Neural cell (in vitro differentiated cells): ENCODE measurements around the gene TEX54. TPM values are rescaled to one million over a fixed set of nuclear protein-coding genes. Genes with fewer than 3 reads are reported as not detected.
"Not testable (repeated sequence)": the region's sequence is repeated elsewhere in the genome, so short reads cannot be mapped to it uniquely, and the experiment has no call there.

Experiments
- H2AFZ ChIP-seq: fragments of 200-600, 300-800 bp; sonication (generic), shearing (Covaris generic); 2 replicates; pipeline ENCODE4 v1.6.0; 2014; ENCODE audit warnings: low read depth, mild to moderate bottlenecking, antibody characterized with exemption, low read length, moderate library complexity
- H3F3A ChIP-seq: fragments of 200-600 bp; shearing (Covaris generic); 2 replicates; pipeline ENCODE4 v1.6.1; 2016; ENCODE audit warnings: mild to moderate bottlenecking, moderate library complexity, mixed read lengths, antibody characterized with exemption, low read length; ENCODE audit not compliant: insufficient read depth, poor library complexity, severe bottlenecking
- H3K27ac ChIP-seq: fragments of 200-600, 300-800 bp; sonication (generic), shearing (Covaris generic); 2 replicates; pipeline ENCODE4 v1.5.1; 2014; ENCODE audit warnings: mild to moderate bottlenecking, low read length, moderate library complexity
- H3K27me3 ChIP-seq: fragments of 300-800, 200-600 bp; sonication (generic), shearing (Covaris generic); 2 replicates; pipeline ENCODE4 v1.6.0; 2014; ENCODE audit warnings: mild to moderate bottlenecking, low read depth, low read length, moderate library complexity; ENCODE audit not compliant: insufficient read depth
- H3K36me3 ChIP-seq: fragments of 300-800, 200-600 bp; sonication (generic), shearing (Covaris generic); 2 replicates; pipeline ENCODE4 v1.5.1; 2014; ENCODE audit warnings: mild to moderate bottlenecking, antibody characterized with exemption, low read length, moderate library complexity; ENCODE audit not compliant: insufficient read depth
- H3K4me2 ChIP-seq: fragments of 300-800, 200-600 bp; sonication (generic), shearing (Covaris generic); 2 replicates; pipeline ENCODE4 v1.6.0; 2014; ENCODE audit warnings: mild to moderate bottlenecking, low read length
- H3K4me3 ChIP-seq: fragments of 300-800, 200-600 bp; sonication (generic), shearing (Covaris generic); 2 replicates; pipeline ENCODE4 v1.5.1; 2014; ENCODE audit warnings: mild to moderate bottlenecking, low read length, moderate library complexity
- H3K79me2 ChIP-seq: fragments of 200-600 bp; shearing (Covaris generic); replicated peaks from 2 replicates; pipeline ENCODE4 v1.6.0; 2014; ENCODE audit warnings: mild to moderate bottlenecking, low read length, moderate library complexity; ENCODE audit not compliant: insufficient read depth
- H3K9ac ChIP-seq: fragments of 300-800, 200-600 bp; sonication (generic), shearing (Covaris generic); 2 replicates; pipeline ENCODE4 v1.6.1; 2016; ENCODE audit warnings: mild to moderate bottlenecking, low read length, mixed read lengths
- H3K9me2 ChIP-seq: fragments of 200-600 bp; shearing (Covaris generic); 2 replicates; pipeline ENCODE4 v1.6.1; 2016; ENCODE audit warnings: mild to moderate bottlenecking, low read length, mixed read lengths; ENCODE audit not compliant: insufficient read depth
- H3K9me3 ChIP-seq: fragments of 200-600, 300-800 bp; sonication (generic), shearing (Covaris generic); 2 replicates; pipeline ENCODE4 v1.6.1; 2016; ENCODE audit warnings: mild to moderate bottlenecking, mixed run types, low read length, moderate library complexity, mixed read lengths
- H4K20me1 ChIP-seq: fragments of 200-600 bp; shearing (Covaris generic); 2 replicates; pipeline ENCODE4 v1.6.1; 2016; ENCODE audit warnings: mild to moderate bottlenecking, mixed run types; ENCODE audit not compliant: insufficient read depth
- EP300 ChIP-seq: fragments of 450-650 bp; conservative IDR thresholded peaks from 2 replicates; pipeline ENCODE4 v1.6.1; 2014; ENCODE audit warnings: antibody characterized with exemption, mild to moderate bottlenecking, moderate library complexity; ENCODE audit not compliant: poor library complexity, severe bottlenecking
- EZH2 ChIP-seq: fragments of 200-600, 300-800 bp; shearing (Covaris generic), sonication (generic); IDR thresholded peaks from 2 replicates; pipeline ENCODE4 v1.6.1; 2014; ENCODE audit warnings: antibody characterized with exemption, low read length, borderline replicate concordance, mild to moderate bottlenecking; ENCODE audit not compliant: insufficient read depth, poor library complexity, severe bottlenecking
- MXI1 ChIP-seq: fragments of 450-650 bp; conservative IDR thresholded peaks from 2 replicates; pipeline ENCODE4 v1.6.1; 2014; ENCODE audit warnings: antibody characterized with exemption, mild to moderate bottlenecking; ENCODE audit not compliant: poor library complexity, severe bottlenecking
- POLR2AphosphoS5 ChIP-seq: IDR thresholded peaks from 2 replicates; pipeline ENCODE4 v1.6.1; 2012
- RAD21 ChIP-seq: fragments of 450-650 bp; conservative IDR thresholded peaks from 2 replicates; pipeline ENCODE4 v1.6.1; 2014; ENCODE audit warnings: antibody characterized with exemption, mild to moderate bottlenecking, moderate library complexity
- SMC3 ChIP-seq: fragments of 450-650 bp; conservative IDR thresholded peaks from 2 replicates; pipeline ENCODE4 v1.6.1; 2014; ENCODE audit warnings: antibody characterized with exemption, mild to moderate bottlenecking, moderate library complexity; ENCODE audit not compliant: poor library complexity
- TAF1 ChIP-seq: IDR thresholded peaks from 2 replicates; pipeline ENCODE4 v1.6.1; 2012; ENCODE audit warnings: low read depth
- polyA plus RNA-seq: library from polyadenylated mRNA; depleted of rRNA; stranded (reverse); fragments of >200 nt; gene quantifications from 2 replicates; pipeline ENCODE4 v1.2.3, GENCODE V29; 2014
- TF ChIP-seq, protein P1 (sequence below): IDR thresholded peaks from 2 replicates; pipeline ENCODE4 v1.6.1; 2012; ENCODE audit warnings: borderline replicate concordance
- TF ChIP-seq, protein P2 (sequence below): fragments of 450-650 bp; IDR thresholded peaks from 2 replicates; pipeline ENCODE4 v1.5.1; 2014; ENCODE audit warnings: antibody characterized with exemption, mild to moderate bottlenecking, moderate library complexity; ENCODE audit not compliant: poor library complexity, severe bottlenecking

The TEX54 gene
- polyA plus RNA-seq, 1 donor from 2014 or later: not detected

DNA sequence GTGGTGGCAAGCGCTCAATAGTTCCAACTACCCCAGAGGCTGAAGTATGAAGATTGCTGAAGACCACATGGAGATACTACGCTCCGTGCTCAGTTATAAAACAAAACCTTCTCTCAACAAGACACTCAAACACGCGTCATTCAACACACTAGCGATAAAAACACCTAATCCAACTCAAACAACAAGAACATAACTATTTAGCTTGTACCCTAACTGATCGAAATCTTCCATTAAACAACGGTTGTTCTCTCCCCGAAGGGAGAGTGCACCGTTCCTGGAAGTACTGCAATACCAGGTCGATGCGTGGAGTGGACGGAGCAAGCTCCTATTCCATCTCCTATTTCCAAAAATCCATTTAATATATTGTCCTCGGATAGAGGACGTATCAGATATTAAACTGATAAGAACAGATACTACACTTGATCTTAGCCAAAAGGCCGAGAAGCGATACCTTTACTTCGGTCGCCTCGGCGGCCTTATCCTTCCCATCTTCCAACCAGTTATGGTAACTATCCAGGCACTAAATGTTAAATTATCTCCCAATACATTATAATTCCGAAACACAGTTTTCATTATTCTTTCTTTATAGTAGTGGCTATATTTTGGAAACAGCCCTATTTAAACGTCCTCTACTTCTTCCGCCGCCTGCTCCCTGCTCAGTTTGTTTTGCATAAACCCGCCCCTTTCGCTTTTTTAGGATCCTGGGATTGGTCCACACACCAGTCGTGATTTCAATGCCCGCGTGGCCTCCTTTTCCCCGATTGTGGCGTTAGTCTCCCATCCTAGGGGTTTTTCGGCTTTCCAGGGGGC lies 8.9 kb upstream of the TEX54 start (continued):
- TF ChIP-seq RAD21: peak; percentile 47

DNA sequence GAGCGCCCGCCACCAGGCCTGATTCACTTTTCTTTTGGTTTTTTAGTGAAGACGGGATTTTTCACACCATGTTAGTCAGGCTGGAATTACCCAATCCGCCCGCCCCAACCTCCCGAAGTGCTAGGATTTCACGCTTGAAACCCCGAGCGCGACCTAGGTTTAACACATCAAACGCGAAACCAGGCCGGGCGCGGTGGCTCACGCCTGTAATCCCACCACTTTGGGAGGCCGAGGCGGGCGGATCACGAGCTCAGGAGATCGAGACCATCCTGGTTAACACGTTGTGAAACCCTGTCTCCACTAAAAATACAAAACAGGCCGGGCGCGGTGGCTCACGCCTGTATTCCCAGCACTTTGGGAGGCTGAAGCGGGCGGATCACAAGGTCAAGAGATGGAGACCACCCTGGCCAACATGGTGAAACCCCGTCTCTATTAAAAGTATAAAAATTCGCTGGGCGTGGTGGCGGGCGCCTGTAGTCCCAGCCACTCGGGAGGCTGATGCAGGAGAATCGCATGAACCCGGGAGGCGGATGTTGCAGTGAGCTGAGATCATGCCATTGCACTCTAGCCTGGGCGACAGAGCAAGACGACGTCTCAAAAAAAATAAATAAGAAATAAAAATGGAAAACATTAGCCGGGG lies 8.2 kb upstream of the TEX54 start:
- not testable (repeated sequence) for H3K4me2 ChIP-seq, H3K9me3 ChIP-seq, H3K9me2 ChIP-seq, H2AFZ ChIP-seq, H4K20me1 ChIP-seq, H3K36me3 ChIP-seq, H3F3A ChIP-seq, H3K27me3 ChIP-seq
- Histone ChIP-seq H3K79me2 (peaks cover 12% of the 10 kb centered on the region), H3K9ac (peak overlapping the region; percentile 73), H3K27ac (peak overlapping the region; percentile 90), H3K4me3 (peak overlapping the region; percentile 93)

DNA sequence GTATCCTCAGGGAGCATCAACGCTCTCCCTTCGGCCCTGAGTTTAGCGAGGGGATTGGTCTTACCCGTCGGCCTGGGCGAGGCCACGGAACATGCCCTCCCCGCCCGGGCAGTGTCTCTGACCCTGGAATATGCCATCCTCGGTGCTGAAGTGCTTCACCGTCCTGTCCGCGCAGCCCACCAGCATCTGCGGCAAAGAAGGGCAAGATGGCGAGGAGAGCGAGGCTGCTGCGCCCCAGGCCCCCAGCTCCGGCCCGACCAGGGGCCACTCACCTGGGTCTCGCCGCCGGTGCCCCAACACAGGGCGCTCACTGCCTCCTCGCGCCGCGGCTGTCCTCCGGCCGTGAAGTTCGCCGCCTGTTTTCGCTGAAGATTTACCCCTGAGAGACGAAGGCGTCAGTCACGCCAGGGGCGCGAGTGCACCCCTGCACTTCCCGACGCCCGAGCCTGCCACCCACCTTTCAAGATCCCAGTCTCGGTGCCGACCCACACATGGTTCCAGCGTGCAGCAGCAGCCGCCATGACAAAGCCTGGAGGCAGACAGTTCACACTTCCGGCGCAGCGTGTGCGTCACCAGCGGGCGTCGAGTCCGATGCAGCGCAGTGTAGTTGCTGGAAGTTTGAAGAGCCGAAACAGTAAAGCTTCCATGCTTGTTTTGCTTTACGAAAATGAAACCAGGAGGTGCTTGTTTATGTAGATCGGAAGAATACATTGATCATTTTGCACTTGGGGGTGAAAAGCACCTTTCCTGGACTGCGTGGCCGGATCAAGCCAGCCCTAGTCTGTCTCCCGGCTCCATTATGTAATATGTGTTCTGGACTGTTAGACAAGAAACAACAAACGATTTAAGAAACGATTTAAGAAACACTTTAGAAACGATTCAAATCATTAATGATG lies 6.7 kb upstream of the TEX54 start, which contains the start of gene WDR74:
Gene WDR74 (minus strand): TSS at position 541 of the 896 bp plus-strand sequence. CDS start 20 bp downstream, at position 521.
- H3K4me2 ChIP-seq: peak within 1 kb of the TSS; percentile 49
- no peaks in the 10 kb centered on the region for H3K36me3 ChIP-seq
- no peaks in the 10 kb centered on the region for H3K9me3 ChIP-seq
- peak within 1 kb of the TSS; percentile 90 for H3K27ac ChIP-seq
- peak within 1 kb of the TSS; percentile 93 for H3K4me3 ChIP-seq
- H3K27me3 ChIP-seq: no peaks in the 10 kb centered on the region
- H3K9ac ChIP-seq: peak within 1 kb of the TSS; percentile 73
- H3F3A ChIP-seq: peaks cover 9% of the 10 kb centered on the region
- peak within 1 kb of the TSS; percentile 34 for H2AFZ ChIP-seq
- H3K79me2 ChIP-seq: peaks cover 12% of the 10 kb centered on the region
- no peaks in the 10 kb centered on the region for H4K20me1 ChIP-seq
- TF ChIP-seq EP300 (peak; percentile 49), MXI1 (peak; percentile 100), TAF1 (no peak), POLR2AphosphoS5 (peak; percentile 81), RAD21 (peak; percentile 25), SMC3 (peak; percentile 11), EZH2 (no peak)
- TF ChIP-seq, protein P1, sequence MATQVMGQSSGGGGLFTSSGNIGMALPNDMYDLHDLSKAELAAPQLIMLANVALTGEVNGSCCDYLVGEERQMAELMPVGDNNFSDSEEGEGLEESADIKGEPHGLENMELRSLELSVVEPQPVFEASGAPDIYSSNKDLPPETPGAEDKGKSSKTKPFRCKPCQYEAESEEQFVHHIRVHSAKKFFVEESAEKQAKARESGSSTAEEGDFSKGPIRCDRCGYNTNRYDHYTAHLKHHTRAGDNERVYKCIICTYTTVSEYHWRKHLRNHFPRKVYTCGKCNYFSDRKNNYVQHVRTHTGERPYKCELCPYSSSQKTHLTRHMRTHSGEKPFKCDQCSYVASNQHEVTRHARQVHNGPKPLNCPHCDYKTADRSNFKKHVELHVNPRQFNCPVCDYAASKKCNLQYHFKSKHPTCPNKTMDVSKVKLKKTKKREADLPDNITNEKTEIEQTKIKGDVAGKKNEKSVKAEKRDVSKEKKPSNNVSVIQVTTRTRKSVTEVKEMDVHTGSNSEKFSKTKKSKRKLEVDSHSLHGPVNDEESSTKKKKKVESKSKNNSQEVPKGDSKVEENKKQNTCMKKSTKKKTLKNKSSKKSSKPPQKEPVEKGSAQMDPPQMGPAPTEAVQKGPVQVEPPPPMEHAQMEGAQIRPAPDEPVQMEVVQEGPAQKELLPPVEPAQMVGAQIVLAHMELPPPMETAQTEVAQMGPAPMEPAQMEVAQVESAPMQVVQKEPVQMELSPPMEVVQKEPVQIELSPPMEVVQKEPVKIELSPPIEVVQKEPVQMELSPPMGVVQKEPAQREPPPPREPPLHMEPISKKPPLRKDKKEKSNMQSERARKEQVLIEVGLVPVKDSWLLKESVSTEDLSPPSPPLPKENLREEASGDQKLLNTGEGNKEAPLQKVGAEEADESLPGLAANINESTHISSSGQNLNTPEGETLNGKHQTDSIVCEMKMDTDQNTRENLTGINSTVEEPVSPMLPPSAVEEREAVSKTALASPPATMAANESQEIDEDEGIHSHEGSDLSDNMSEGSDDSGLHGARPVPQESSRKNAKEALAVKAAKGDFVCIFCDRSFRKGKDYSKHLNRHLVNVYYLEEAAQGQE: peak; percentile 78
- TF ChIP-seq, protein P2, sequence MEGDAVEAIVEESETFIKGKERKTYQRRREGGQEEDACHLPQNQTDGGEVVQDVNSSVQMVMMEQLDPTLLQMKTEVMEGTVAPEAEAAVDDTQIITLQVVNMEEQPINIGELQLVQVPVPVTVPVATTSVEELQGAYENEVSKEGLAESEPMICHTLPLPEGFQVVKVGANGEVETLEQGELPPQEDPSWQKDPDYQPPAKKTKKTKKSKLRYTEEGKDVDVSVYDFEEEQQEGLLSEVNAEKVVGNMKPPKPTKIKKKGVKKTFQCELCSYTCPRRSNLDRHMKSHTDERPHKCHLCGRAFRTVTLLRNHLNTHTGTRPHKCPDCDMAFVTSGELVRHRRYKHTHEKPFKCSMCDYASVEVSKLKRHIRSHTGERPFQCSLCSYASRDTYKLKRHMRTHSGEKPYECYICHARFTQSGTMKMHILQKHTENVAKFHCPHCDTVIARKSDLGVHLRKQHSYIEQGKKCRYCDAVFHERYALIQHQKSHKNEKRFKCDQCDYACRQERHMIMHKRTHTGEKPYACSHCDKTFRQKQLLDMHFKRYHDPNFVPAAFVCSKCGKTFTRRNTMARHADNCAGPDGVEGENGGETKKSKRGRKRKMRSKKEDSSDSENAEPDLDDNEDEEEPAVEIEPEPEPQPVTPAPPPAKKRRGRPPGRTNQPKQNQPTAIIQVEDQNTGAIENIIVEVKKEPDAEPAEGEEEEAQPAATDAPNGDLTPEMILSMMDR: peak; percentile 20
- no peaks in the 10 kb centered on the region for H3K9me2 ChIP-seq
